H9 (cell line): ENCODE results near the gene PLEKHA1. TPM values are rescaled to one million over a fixed set of nuclear protein-coding genes. Genes with fewer than 3 reads are reported as not detected.

Experiments used
- DNase-seq: peaks from one replicate; pipeline ENCODE4 v3.0.0-alpha.2; 2017
- H2AFZ ChIP-seq: one replicate; pipeline ENCODE4 v1.6.1; 2013; ENCODE audit warnings: mild to moderate bottlenecking, low read length, control low read depth, moderate library complexity
- H2AK5ac ChIP-seq: 2 replicates; pipeline ENCODE4 v1.6.1; 2013; ENCODE audit warnings: low read length, control low read depth, mixed read lengths; ENCODE audit not compliant: insufficient read length
- H2BK120ac ChIP-seq: one replicate; pipeline ENCODE4 v1.6.1; 2013; ENCODE audit warnings: low read depth, mild to moderate bottlenecking, low read length, control low read depth, inconsistent platforms; ENCODE audit not compliant: poor library complexity, severe bottlenecking
- H2BK12ac ChIP-seq: 2 replicates; pipeline ENCODE4 v1.6.1; 2013; ENCODE audit warnings: low read length, control low read depth, mixed read lengths, low read depth; ENCODE audit not compliant: insufficient read length
- H2BK15ac ChIP-seq: 2 replicates; pipeline ENCODE4 v1.6.1; 2013; ENCODE audit warnings: low read depth, low read length, control low read depth
- H2BK20ac ChIP-seq: one replicate; pipeline ENCODE4 v1.6.1; 2013; ENCODE audit warnings: low read depth, mild to moderate bottlenecking, low read length, control low read depth, inconsistent platforms; ENCODE audit not compliant: poor library complexity, severe bottlenecking
- H2BK5ac ChIP-seq: 2 replicates; pipeline ENCODE4 v1.6.1; 2013; ENCODE audit warnings: low read length, control low read depth, mixed read lengths; ENCODE audit not compliant: insufficient read length
- H3K14ac ChIP-seq: 2 replicates; pipeline ENCODE4 v1.6.1; 2013; ENCODE audit warnings: low read length, control low read depth; ENCODE audit not compliant: insufficient read depth
- H3K18ac ChIP-seq: 2 replicates; pipeline ENCODE4 v1.6.1; 2013; ENCODE audit warnings: low read depth, mild to moderate bottlenecking, mixed read lengths, low read length, control low read depth; ENCODE audit not compliant: insufficient read length
- H3K23ac ChIP-seq: 2 replicates; pipeline ENCODE4 v1.6.1; 2013; ENCODE audit warnings: low read length, control low read depth, mixed read lengths, low read depth; ENCODE audit not compliant: insufficient read length
- H3K23me2 ChIP-seq: 2 replicates; pipeline ENCODE4 v1.6.1; 2013; ENCODE audit warnings: low read depth, mild to moderate bottlenecking, mixed read lengths, low read length, control low read depth; ENCODE audit not compliant: insufficient read length, poor library complexity, severe bottlenecking
- H3K27ac ChIP-seq: 2 replicates; pipeline ENCODE4 v1.5.1; 2013; ENCODE audit warnings: low read length, control low read depth, mixed read lengths, low read depth; ENCODE audit not compliant: insufficient read length
- H3K27me3 ChIP-seq: 2 replicates; pipeline ENCODE4 v1.6.1; 2013; ENCODE audit warnings: low read length, control low read depth, inconsistent platforms; ENCODE audit not compliant: insufficient read depth
- H3K4ac ChIP-seq: 2 replicates; pipeline ENCODE4 v1.6.1; 2013; ENCODE audit warnings: low read depth, mild to moderate bottlenecking, control low read depth, inconsistent platforms, low read length, moderate library complexity
- H3K4me1 ChIP-seq: 2 replicates; pipeline ENCODE4 v1.6.1; 2013; ENCODE audit warnings: low read length, control low read depth, inconsistent platforms; ENCODE audit not compliant: insufficient read depth
- H3K4me2 ChIP-seq: 2 replicates; pipeline ENCODE4 v1.6.1; 2013; ENCODE audit warnings: low read length, control low read depth, mixed read lengths; ENCODE audit not compliant: insufficient read length, insufficient read depth
- H3K56ac ChIP-seq: 2 replicates; pipeline ENCODE4 v1.6.1; 2013; ENCODE audit warnings: low read depth, mild to moderate bottlenecking, mixed read lengths, low read length, control low read depth; ENCODE audit not compliant: insufficient read length
- H3K79me1 ChIP-seq: 2 replicates; pipeline ENCODE4 v1.6.1; 2013; ENCODE audit warnings: low read depth, mild to moderate bottlenecking, moderate library complexity, low read length, control low read depth, inconsistent platforms; ENCODE audit not compliant: insufficient read depth, poor library complexity, severe bottlenecking
- H3K79me2 ChIP-seq: 2 replicates; pipeline ENCODE4 v1.6.1; 2013; ENCODE audit warnings: low read length, control low read depth, inconsistent platforms; ENCODE audit not compliant: insufficient read depth
- H3K9ac ChIP-seq: 2 replicates; pipeline ENCODE4 v1.6.1; 2013; ENCODE audit warnings: low read length, control low read depth, mixed read lengths; ENCODE audit not compliant: insufficient read length; ENCODE audit errors: extremely low read depth
- H3K9me3 ChIP-seq: one replicate; pipeline ENCODE4 v1.6.1; 2013; ENCODE audit warnings: low read depth, low read length, inconsistent platforms; ENCODE audit not compliant: control insufficient read depth
- H3T11ph ChIP-seq: one replicate; pipeline ENCODE4 v1.6.1; 2013; ENCODE audit warnings: mild to moderate bottlenecking, low read length, control low read depth, inconsistent platforms
- H4K20me1 ChIP-seq: one replicate; pipeline ENCODE4 v1.6.1; 2013; ENCODE audit not compliant: control insufficient read depth, insufficient read length, insufficient read depth
- H4K5ac ChIP-seq: 2 replicates; pipeline ENCODE4 v1.6.1; 2013; ENCODE audit warnings: low read depth, mild to moderate bottlenecking, mixed read lengths, low read length, control low read depth; ENCODE audit not compliant: insufficient read length
- H4K8ac ChIP-seq: replicated peaks from 2 replicates; pipeline ENCODE4 v1.6.1; 2013; ENCODE audit warnings: low read length, control low read depth, mixed read lengths, low read depth; ENCODE audit not compliant: insufficient read length
- H4K91ac ChIP-seq: 2 replicates; pipeline ENCODE4 v1.6.1; 2013; ENCODE audit warnings: low read depth, mild to moderate bottlenecking, moderate library complexity, mixed read lengths, low read length, control low read depth; ENCODE audit not compliant: insufficient read length
- H3K27ac Mint-ChIP-seq, 3 experiments: 2 replicates in 2 of 3; 3 replicates in 1 of 3; pipeline ENCODE4 v1.8.0; 2020 to 2021; ENCODE audit warnings: mixed read lengths in 3 of 3, mild to moderate bottlenecking in 1 of 3, moderate library complexity in 1 of 3
- H3K27me3 Mint-ChIP-seq: 2 replicates; pipeline ENCODE4 v1.8.0; 2021; ENCODE audit warnings: low read depth, mild to moderate bottlenecking, moderate library complexity, mixed read lengths
- H3K36me3 Mint-ChIP-seq, 3 experiments: 2 replicates in 2 of 3; 3 replicates in 1 of 3; pipeline ENCODE4 v1.8.0; 2020 to 2021; ENCODE audit warnings: low read depth in 3 of 3, mixed read lengths in 3 of 3; ENCODE audit not compliant: insufficient read depth in 1 of 3
- H3K4me1 Mint-ChIP-seq, 2 experiments: 2 replicates each; pipeline ENCODE4 v1.8.0; 2020; ENCODE audit warnings: mixed read lengths in 2 of 2
- H3K4me3 Mint-ChIP-seq, 2 experiments: 2 replicates in 1 of 2; 3 replicates in 1 of 2; pipeline ENCODE4 v1.8.0; 2020 to 2021; ENCODE audit warnings: mild to moderate bottlenecking in 2 of 2, mixed read lengths in 2 of 2, moderate library complexity in 1 of 2
- H3K9me3 Mint-ChIP-seq, 2 experiments: 2 replicates in 1 of 2; 3 replicates in 1 of 2; pipeline ENCODE4 v1.8.0; 2020; ENCODE audit warnings: mild to moderate bottlenecking in 2 of 2, mixed read lengths in 2 of 2, moderate library complexity in 1 of 2
- WGBS: extraction: QIAGEN DNeasy Blood & Tissue Kit; methylation state at CpG from one replicate; pipeline ENCODE4 v1.1.7; 2013; ENCODE audit warnings: missing lambda C conversion rate, low lambda C conversion rate, mixed read lengths; ENCODE audit not compliant: insufficient read length; ENCODE audit errors: extremely low coverage; 5-methylcytosine and 5-hydroxymethylcytosine counted together
- total RNA-seq: library from RNA; stranded (reverse); gene quantifications from 2 replicates; pipeline ENCODE4 v1.2.1, GENCODE V29; 2021
- TF ChIP-seq, protein P1 (sequence below): fragments of 200-600 bp; sonication (generic); conservative IDR thresholded peaks from 3 replicates; pipeline ENCODE4 v1.8.0; 2021; ENCODE audit warnings: antibody characterized with exemption, mild to moderate bottlenecking

PLEKHA1 gene
- total RNA-seq, 1 experiment from 2014 or later = 32.7 TPM

- H4K91ac ChIP-seq = no peak overlapping the region
- no peaks in the 10 kb centered on the region; the same call in 1 of the 2 replicates for H3K27me3 ChIP-seq
- no peaks in the 10 kb centered on the region for H3K23me2 ChIP-seq
- H4K8ac ChIP-seq = no peak overlapping the region
- no peak for DNase-seq
- H2BK120ac ChIP-seq = no peak overlapping the region
- no peaks in the 10 kb centered on the region for H4K20me1 ChIP-seq
- H3K9me3 Mint-ChIP-seq = no peaks in the 10 kb centered on the region
- no peak overlapping the region for H2BK12ac ChIP-seq
- H2BK15ac ChIP-seq = no peak overlapping the region
- no peak overlapping the region for H3K27ac ChIP-seq
- H3K4ac ChIP-seq = no peak overlapping the region
- H3K14ac ChIP-seq = no peak overlapping the region
- H3K27ac Mint-ChIP-seq = no peak overlapping the region
- H3K4me3 Mint-ChIP-seq = no peak overlapping the region
- no peaks in the 10 kb centered on the region for H3K79me2 ChIP-seq
- H3K9ac ChIP-seq = no peak overlapping the region
- no peaks in the 10 kb centered on the region for H3K9me3 ChIP-seq
- H3K23ac ChIP-seq = no peak overlapping the region
- H3K27me3 Mint-ChIP-seq = peaks cover 5% of the 10 kb centered on the region
- H3K36me3 Mint-ChIP-seq = no peaks in the 10 kb centered on the region; a peak in 1 of 7 replicates
- no peak overlapping the region for H2AFZ ChIP-seq
- H2BK5ac ChIP-seq = no peak overlapping the region
- H3K4me2 ChIP-seq = no peak overlapping the region
- H3K79me1 ChIP-seq = no peaks in the 10 kb centered on the region
- H3K4me1 ChIP-seq = no peaks in the 10 kb centered on the region
- peaks cover 16 to 19% of the 10 kb centered on the region in 2 experiments for H3K4me1 Mint-ChIP-seq
- no peak overlapping the region for H3T11ph ChIP-seq
- no peak overlapping the region for H3K56ac ChIP-seq
- H2AK5ac ChIP-seq = no peak overlapping the region
- H4K5ac ChIP-seq = no peak overlapping the region
- WGBS = no CpG with 5 or more reads among the region's 5 CpGs
- no peak overlapping the region for H3K18ac ChIP-seq
- TF ChIP-seq, protein P1, sequence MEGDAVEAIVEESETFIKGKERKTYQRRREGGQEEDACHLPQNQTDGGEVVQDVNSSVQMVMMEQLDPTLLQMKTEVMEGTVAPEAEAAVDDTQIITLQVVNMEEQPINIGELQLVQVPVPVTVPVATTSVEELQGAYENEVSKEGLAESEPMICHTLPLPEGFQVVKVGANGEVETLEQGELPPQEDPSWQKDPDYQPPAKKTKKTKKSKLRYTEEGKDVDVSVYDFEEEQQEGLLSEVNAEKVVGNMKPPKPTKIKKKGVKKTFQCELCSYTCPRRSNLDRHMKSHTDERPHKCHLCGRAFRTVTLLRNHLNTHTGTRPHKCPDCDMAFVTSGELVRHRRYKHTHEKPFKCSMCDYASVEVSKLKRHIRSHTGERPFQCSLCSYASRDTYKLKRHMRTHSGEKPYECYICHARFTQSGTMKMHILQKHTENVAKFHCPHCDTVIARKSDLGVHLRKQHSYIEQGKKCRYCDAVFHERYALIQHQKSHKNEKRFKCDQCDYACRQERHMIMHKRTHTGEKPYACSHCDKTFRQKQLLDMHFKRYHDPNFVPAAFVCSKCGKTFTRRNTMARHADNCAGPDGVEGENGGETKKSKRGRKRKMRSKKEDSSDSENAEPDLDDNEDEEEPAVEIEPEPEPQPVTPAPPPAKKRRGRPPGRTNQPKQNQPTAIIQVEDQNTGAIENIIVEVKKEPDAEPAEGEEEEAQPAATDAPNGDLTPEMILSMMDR = no peak
- H2BK20ac ChIP-seq = no peak overlapping the region
Measured at GRCh38 chr10:122326385-122326784, 48.1 kb upstream of the PLEKHA1 start.
